HuH-7 (cell line): ENCODE data around the gene ZNF304.

ENCODE experiments used
- DNase-seq: peaks from one replicate; pipeline ENCODE4 v3.0.0; 2011; ENCODE audit warnings: low spot score

Gene ZNF304

DNA sequence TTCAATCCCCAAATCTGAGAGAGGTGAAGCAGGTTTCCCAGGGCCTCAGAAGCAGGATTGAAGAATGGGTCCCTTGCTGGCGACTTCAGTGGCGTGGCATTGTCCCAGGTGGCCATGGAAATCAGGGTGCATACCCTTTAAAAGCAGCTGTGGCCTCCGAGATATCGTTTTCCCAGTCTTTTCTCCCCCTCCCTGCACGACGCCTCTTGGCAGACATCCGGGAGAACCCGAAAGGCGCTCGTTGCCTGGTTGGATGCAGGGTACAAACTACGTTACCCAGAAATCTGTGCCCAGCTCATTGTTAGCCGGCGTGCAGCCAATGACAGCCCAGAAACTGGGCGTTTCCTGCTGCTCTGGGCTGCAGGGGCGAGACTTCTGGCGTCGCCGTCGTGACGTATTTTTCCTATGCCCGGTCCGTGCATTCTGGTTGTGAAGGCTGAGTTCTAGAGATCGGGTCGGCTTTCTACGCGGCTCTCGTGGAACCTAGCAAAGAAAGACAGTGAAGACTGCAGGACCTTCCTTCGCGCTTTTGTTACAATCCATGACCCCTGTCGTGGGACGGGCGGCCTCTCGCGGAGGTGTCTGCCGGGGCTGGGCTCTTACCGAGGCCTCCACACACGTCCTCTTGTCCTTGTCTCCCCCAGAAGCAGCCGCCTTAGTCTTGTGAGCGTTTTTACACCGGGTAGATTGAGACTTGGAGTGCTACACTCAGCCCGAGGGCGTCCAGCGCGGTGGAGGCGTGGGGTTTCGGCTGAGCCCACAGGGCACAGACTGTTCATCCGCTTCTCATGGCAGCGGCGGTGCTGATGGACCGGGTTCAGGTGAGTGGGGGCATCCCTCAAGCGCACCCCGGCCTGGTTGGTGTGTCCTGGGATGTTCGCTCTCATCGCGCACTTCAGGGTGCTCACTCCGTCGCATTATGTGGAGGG lies at the start of gene ZNF304:
TSS of gene ZNF304 (plus strand) at position 395 of the 929 bp plus-strand sequence. CDS start at position 789, 394 bp downstream.
- peak; percentile 70 for DNase-seq

DNA sequence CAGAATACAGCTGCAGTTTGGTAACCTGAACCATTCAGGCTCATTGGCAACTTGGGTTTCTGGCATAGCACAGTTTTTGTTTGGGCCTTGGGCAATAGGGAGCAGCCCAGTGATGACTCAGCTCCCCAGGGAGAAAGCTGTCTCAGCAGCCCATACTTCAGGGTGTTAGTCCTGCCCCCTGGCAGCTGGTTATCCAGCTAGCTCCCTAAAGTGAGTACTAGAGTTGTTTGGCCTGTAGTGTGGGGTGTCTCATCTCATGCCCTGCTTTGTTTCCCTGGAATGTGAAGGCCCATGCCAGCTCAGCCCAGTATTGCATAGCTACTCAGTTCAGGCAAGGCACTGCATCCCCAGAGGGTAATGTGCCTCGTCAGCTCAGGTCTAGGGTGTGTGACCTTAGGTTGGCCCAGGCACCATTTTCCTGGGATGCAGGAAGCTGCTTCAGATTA lies 49.0 kb upstream of the ZNF304 start:
- no peak for DNase-seq

DNA sequence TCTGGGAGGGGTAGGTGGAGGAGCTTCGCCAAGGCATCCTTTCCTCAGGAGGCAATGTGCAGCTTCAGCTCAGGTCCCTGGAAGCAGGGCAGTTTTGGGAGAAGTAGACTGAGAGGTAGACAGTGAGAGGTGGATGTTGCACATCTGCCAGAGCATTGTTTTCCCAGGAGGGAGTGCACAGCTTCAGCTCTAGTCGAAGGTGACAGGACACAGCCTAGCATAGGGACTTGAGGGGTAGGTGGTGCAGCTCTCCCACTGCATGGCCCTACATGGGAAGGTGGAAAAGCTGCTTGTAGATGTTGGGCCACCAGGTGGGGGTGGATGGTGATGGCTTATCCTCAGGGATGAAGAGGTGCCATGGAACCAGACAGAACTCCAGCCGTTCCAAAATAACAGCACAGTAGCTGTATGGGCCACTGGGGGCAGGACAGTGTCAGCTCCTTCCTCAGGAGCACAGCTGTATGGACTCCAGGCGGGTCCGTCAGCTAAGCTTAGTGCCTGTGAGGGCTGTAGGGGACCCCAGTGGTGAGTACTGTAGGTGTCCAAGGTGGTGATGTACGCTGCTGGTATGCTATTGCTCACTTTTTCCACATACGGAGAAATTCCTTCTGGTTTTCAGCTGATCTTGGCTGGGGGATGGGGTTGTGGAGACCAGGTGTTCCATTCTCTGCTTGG lies 48.2 kb upstream of the ZNF304 start:
- DNase-seq, result no peak

DNA sequence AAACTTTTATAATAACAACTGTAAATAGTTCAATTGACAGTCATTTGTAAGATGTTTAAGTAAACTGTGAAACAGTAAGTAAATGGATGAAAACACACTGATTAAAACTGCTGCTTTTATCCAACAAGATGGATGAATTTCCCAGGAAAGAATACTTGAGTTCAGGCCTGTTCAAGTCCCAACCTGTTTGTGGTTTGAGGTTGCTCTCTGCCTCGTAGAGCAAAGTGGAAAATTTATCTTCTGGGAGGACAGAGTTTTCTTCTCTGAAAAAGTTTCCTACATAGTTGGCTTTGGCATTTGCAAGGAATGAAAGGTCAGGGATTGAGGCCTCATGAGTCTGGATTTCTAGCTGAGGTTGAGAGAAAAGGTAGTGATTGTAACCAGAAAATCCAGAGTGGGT lies 46.0 kb upstream of the ZNF304 start:
- no peak for DNase-seq

DNA sequence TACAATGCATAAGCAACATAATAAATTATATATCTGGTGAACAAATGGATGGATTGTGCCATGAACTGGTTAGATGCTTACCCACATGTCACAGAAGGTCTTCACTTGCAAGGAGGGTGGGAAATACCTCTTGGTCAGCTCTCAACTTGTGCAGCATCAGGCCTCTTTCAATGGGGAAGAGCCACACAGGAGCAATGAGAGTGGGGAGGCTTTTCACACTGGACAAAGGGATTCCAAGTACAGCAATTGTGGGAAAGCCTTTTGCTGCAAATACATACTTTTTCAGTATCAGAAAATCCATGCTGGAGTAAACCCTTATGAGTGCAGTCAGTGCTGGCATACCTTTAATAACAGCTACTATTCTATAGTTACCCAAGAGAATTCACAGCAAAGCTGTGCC lies 42.6 kb upstream of the ZNF304 start:
- no peak for DNase-seq

DNA sequence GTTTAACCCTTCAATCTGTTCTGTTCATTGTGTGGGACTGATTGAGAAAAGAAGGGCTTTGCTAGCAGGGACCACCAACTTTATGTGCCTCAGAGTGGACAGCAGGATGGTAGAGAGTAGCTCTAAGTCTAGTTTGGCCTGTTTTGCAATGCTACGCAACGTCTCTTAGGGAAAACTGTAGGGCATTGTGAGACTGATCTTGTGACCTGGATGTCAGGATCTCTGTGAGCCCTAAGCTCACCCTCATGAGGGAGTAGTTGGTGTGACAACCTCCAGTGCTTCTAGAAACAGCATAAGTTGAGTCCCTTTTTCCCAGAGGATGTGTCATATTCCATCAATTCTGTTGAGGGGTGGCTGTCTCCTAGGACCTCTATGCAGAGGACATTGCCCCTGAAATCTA lies 40.3 kb upstream of the ZNF304 start:
- no peak for DNase-seq

DNA sequence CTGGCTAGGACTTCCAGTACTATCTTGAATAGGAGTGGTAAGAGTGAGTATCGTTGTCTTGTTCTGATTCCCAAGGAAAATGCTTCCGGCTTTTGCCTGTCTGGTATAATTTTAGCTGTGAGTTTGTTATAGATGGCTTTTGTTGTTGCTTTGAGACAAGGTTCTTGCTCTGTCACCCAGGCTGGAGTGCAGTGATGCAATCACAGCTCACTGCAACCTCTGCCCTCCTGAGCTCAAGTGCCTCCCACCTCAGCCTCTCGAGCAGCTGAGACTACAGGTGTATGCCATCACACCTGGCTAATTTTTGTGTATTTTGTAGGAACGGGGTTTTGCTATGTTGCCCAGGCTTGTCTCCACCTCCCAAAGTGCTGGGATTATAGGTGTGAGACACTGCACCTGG lies 36.9 kb upstream of the ZNF304 start:
- DNase-seq, result no peak

DNA sequence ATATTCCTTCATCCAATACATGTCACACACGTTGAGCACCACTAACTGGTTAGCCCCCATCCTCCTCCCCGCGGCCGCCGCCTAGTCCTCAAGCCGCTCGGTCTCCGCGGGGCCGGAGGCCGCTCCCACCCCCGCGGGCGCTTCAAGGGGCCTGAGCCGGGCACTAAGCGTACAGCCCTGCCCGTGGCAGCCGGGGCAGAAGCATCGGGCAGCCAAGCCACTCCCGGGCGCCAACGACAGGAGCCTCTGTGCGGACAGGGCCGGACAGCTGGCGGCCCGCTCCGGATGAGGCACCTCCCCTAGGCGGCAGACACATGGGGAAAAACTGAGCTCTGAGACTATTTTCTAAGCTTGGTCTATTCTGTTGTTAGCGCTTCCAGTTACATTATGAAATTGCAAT lies 33.6 kb upstream of the ZNF304 start:
- no peak for DNase-seq

DNA sequence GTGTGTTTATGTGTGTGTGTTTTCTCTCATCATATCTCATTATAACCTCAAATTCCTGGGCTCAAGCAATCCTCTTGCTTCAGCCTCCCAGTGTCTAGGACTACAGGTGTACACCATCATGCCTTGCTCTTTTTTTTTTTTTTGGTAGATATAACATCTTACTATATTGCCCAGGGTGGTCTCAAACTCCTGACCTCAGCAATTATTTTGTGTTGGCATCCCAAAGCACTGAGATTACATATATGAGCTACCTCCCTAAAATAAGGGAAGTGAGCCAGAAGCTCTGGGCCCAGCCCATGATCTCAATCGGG lies 31.2 kb upstream of the ZNF304 start:
- DNase-seq, result no peak

DNA sequence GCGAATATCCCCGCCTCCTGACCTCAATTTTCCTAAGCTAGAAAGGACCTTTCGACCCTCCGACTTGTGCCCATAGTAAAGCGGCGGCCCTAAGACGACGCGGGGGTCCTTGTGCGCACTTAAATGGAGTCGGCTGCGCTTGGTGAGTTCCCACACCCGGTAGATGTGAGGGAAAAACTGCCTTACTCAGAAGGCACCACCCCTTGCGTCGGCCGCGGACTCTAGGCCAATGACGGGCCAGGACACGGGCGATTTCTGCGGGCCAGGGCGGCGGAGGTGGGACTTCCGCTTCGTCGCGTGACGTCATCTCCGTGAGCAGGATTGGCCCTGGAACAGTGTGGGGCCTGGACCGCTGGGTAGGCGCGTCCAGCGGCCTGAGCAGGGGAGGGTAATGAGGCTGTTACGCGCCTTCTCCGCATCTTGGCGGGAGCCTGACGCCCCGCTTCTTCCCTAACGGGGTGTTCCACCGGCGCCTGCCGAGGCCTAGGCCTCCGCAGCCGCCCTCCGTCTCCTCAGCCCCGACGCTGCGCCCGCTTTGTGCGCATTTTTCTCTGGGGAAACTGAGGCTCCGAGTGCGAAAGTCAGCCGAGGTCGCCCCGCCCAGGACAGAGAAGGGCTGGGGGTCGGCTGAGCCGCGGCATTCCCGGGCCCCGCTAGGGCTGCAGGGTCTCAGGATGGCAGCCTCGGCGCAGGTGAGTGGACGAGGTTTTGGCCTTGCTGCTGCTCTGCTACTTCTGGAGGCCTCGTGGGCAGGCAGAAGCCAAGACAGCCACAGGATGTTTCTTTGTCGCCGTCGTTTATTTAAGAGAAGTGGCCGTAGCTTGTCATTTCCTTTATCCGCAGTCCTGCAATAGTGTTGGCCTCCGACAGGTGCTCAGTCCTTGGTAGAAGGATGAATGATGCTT lies 30.6 kb upstream of the ZNF304 start, which contains the start of gene ZNF543:
TSS of gene ZNF543 (plus strand) at position 293 of the 905 bp plus-strand sequence. CDS start at position 675, 382 bp downstream.
- peak; percentile 93 for DNase-seq

DNA sequence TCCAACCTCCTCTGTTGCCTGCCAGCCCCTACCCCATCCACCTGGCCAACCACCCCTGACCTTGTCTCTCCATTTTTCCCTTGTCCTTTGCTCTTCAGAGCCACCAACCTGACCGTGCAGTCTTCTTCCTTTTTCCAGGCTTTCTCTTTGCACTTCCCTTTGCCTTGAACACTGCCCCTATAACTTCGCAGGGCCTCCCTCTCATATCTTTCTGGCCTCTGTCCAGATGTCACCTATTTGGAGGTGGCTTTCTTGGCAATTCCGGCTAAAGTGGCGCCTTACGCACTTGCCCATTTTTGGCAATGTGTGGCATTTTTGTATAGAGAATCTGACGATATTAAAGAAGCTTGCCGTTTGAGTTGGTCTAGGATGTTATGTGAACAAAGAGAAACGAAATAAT lies 30.0 kb upstream of the ZNF304 start:
- no peak for DNase-seq

DNA sequence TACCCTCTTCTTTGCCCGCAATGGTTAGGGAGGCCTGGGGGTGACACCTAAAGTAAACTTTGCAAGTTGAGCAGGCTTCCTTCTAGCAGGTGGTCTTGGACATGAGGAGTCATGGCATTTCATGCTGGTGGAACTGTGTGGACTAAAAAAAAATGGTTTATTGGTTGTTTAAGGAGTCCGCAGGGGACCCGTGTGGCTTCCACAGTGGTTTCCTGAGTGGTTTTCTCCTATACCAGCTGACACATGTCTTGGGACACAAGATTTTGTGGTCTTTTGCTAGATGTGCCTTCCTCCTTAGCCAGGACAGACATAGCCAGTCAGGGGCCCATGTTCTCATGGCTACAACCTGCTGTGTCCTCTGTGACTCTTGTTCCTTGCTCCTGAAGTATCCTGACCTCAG lies 29.3 kb upstream of the ZNF304 start:
- no peak for DNase-seq

DNA sequence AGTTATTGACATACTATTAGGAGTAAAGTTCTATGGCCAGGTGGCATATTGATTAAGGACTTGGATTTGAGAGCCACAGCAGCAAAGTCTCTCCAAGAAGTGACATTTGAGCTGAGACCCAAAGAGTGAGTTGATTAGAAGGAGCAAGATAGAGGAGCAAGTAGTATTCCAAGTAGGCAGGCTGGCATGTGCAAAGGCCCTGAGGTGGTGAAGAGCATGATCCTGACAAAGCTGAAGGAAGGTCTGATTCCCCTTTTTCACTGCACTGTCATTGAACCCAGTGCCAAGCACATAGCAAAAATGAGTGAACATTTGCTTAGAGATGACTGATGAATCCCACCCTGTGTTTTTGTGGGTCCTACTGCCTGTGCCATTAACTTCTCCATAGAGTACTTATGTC lies 26.1 kb upstream of the ZNF304 start:
- no peak for DNase-seq

DNA sequence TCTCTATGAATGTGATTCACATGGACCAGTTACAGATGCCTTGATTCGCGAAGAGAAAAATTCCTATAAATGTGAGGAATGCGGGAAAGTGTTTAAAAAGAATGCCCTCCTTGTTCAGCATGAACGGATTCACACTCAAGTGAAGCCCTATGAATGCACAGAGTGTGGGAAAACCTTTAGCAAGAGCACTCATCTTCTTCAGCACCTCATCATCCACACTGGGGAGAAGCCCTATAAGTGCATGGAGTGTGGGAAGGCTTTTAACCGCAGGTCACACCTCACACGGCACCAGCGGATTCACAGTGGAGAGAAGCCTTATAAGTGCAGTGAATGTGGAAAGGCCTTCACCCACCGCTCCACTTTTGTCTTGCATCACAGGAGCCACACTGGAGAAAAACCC lies 23.1 kb upstream of the ZNF304 start:
- DNase-seq, result no peak

DNA sequence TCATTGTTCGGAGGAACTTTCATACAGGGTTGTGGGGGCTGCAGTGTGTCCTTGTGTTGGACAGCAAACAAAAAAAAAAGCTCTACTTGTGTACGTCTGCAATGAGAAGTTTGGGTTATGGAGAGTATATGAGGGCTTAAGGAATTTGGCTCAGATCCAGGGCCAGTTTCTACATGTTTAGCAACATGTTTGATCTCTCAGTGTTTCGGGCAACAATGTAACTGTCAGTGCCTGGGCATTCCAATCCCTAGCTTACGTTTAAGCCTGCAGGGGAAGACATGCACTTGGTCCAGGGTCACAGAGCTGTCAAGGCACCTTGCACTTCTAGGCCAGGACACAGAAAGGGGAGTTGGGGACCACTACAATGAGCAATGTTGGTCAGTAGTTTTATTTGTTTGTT lies 16.9 kb upstream of the ZNF304 start:
- DNase-seq, result no peak

DNA sequence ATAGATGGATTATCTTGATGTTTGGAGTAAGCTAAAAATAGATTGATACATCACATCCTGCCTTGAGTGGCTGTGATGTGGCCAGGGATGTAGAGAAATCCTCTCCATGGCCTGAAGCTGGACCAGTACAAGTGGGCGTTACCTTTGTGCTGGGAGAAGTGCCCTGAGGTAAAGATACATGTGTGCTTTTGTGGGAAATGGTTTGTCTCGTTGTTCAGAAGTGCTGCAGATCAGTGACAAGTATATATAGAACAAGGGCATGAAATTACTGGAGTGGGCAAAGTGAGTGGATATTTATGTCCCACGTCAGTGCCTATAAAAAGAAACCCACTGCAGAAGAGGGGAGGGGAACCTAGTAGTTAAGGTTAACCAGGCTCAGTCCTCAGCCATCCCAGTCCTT lies 12.2 kb upstream of the ZNF304 start:
- no peak for DNase-seq

DNA sequence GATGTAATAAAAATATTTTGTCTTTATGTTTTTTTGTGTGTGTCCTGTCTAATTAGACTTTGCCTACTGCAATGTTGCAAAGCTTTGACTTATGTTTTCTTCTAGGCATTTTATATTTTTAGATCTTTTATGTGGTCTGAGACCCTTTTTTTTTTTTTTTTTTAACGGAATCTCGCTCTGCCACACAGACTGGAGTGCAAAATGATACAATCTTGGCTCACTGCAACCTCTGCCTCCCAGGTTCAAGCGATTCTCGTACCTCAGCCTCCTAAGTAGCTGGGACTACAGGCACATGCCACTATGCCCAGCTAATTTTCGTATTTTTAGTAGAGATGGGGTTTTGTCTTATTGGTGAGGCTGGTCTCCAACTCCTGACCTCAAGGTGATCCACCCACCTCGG lies 8.5 kb upstream of the ZNF304 start:
- DNase-seq, result no peak

DNA sequence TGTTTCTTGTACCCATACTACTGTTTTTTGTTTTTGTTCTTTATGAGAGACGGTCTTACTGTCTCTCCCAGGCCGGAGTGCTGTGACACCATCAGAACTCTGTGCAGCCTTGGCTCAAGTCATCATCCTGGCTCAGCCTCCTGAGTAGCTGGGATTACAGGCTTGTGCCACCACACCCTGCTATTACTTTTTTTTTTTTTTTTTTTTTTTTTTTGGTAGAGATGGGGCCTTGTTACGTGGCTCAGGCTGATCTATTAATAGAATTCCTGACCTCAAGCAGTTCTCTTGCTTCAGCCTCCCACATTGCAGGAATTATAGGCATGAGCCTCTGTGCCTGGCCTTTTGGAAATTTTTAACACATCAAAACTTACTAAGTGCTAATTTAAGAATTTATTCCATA lies 2.9 kb upstream of the ZNF304 start:
- no peak for DNase-seq

DNA sequence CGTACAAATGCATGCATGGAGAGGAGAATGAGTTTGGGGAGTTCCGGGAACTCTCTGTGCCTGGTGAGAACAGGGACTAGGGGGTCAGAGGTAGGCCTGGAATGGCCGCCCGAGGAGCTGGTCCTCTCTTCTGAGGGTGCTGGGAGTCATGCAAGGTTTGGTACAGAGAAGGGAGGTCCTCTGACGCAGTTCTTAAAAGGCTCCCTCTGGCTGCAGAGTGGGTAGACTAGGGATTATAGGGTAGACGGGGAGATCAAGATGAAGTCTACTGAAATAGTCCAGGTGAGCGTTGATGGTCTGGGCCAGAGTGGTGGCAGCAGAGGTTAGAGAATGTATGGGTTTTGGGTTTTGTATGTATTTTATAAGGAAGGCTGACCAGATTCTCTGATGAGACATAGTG lies 796 bp downstream of the ZNF304 start:
- DNase-seq, result no peak

DNA sequence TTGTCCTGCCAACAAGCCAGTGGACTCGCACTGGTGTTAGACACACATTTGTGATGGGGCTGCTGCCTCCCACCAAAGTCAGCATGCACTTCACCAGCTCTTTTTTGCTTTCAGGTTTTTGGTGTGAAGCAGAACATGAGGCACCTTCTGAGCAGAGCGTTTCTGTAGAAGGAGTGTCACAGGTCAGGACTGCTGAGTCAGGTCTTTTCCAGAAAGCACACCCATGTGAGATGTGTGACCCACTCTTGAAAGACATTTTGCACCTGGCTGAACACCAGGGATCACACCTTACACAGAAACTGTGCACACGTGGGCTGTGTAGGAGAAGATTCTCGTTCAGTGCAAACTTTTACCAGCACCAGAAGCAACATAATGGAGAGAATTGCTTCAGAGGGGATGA lies 4.8 kb downstream of the ZNF304 start:
- no peak for DNase-seq

DNA sequence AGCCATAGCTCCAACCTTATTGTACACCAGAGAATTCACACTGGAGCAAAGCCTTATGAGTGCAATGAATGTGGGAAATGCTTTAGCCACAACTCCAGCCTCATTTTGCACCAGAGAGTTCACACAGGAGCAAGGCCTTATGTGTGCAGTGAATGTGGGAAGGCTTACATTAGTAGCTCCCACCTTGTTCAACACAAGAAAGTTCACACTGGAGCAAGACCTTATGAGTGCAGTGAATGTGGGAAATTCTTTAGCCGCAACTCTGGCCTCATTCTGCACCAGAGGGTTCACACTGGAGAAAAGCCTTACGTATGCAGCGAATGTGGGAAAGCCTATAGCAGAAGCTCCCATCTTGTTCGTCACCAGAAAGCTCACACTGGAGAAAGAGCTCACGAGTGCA lies 6.3 kb downstream of the ZNF304 start:
- no peak for DNase-seq

DNA sequence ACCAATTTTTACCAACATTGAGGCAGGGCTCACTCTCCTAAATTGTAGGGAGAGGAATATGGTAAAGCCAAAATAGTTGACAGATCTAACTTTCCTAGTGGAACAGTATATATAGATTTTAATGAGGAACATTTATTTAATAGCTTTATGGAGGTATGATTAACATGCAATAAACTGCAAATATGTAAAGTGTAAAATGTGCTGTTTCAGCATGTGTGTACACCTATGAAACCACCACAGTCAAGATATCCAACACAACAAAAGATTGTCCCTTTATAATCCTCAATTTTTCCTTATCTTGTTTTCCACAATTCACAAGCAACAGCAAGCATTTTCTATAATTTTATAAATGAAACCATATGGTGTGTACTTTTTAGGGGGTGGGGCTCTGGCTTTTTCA lies 8.2 kb downstream of the ZNF304 start:
- no peak for DNase-seq

DNA sequence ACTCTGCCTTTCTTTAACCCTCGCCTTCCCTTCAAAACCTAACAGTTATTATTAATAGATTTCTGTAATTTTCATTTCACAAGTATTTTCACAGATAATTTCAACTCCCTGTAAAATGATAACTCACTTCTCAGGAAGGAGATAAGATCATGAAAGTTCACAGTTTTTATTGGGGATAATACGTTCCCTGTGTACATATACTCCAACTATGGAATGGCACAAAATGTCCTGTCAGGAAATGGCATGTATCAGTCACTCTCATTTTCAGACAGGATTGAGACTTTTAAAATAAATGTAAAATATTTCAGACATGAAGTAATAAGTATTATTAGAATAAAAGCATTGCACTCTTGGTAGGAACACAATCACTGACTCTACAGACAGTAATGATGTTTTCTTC lies 11.3 kb downstream of the ZNF304 start:
- no peak for DNase-seq
